Right lobe of liver (tissue), 6 donors: ENCODE data around the gene GNG12. TPM values are rescaled to one million over a fixed set of nuclear protein-coding genes. Genes with fewer than 3 reads are reported as not detected.

Source experiments
- ATAC-seq, 4 donors: fragments of 200-7000 bp; cut with Tn5 transposase; one replicate each; pipeline ENCODE4 v1.9.1; 2020; ENCODE audit warnings: mild to moderate bottlenecking in 4 of 4, moderate library complexity in 4 of 4
- DNase-seq, 3 donors: peaks; one replicate each; pipeline ENCODE4 v3.0.0-alpha.2; 2020
- H3K27ac ChIP-seq, 3 donors: fragments of 200-600 bp; one replicate each; pipeline ENCODE4 v1.8.0; 2022
- H3K27me3 ChIP-seq, 2 donors: fragments of 200-600 bp; one replicate each; pipeline ENCODE4 v1.8.0; 2022
- H3K36me3 ChIP-seq, 4 donors: fragments of 200-600 bp; sonication (generic) in 1 of 4; one replicate each; pipeline versions ENCODE4 v1.5.1 to v1.8.0; 2017 to 2022; ENCODE audit warnings: control low read depth in 1 of 4
- H3K4me1 ChIP-seq, 4 donors: fragments of 200-600 bp; sonication (generic) in 1 of 4; one replicate each; pipeline versions ENCODE4 v1.5.1 to v1.8.0; 2017 to 2022; ENCODE audit warnings: control low read depth in 1 of 4
- H3K4me3 ChIP-seq, 3 donors: fragments of 200-600 bp; one replicate each; pipeline ENCODE4 v1.8.0; 2022
- H3K9me3 ChIP-seq, 4 donors: fragments of 200-600 bp; sonication (generic) in 1 of 4; one replicate each; pipeline versions ENCODE4 v1.5.1 to v1.8.0; 2017 to 2022; ENCODE audit warnings: control low read depth in 1 of 4
- CTCF ChIP-seq, 4 donors: fragments of 200-600 bp in 3 of 4; fragments of 450-650 bp in 1 of 4; IDR thresholded peaks; one replicate each; pipeline versions ENCODE4 v1.5.1 to v1.8.0; 2016 to 2022; ENCODE audit warnings: antibody characterized with exemption in 4 of 4, mild to moderate bottlenecking in 2 of 4
- POLR2A ChIP-seq: fragments of 450-650 bp; IDR thresholded peaks from one replicate; pipeline ENCODE4 v1.6.1; 2017; ENCODE audit warnings: antibody characterized with exemption, mild to moderate bottlenecking
- WGBS: methylation state at CpG from one replicate; pipeline ENCODE4 v1.1.6; 2018; ENCODE audit warnings: low coverage, low lambda C conversion rate; ENCODE audit not compliant: insufficient coverage; ENCODE audit errors: missing lambda C conversion rate; 5-methylcytosine and 5-hydroxymethylcytosine counted together
- intact Hi-C, 2 donors: fragments of 100-400 bp; cut with DNase I; formaldehyde crosslinking; loops; one replicate each; pipeline versions ENCODE4 v1.11.2 to v1.14.1; 2022
- total RNA-seq, 6 experiments: library from RNA; depleted of rRNA in 2 of 6; stranded (reverse); fragments of >200 nt in 2 of 6; fragmentation: NEBNext Ultra II Directional in 3 of 6; extraction: Animal tissue kit (Norgen Biotek cat#: 25700) in 3 of 6; gene quantifications; one replicate each; pipeline versions ENCODE4 v1.1.0 to v1.2.4, GENCODE V29; 2016 to 2023
- donor health status: DM: no; HTN: yes; CAD: no.
- donor health status: DM: no; HTN: no; CAD: no.
- donor health status: DM: no; HTN: no; CAD: no.
- donor health status: DM: no; HTN: yes; CAD: no.
- donor health status: DM: no; HTN: yes; CAD: no.

GNG12 gene
- total RNA-seq, 6 experiments from 2014 or later = 18.8 to 52.7 (median 33.9) TPM

- H3K27ac ChIP-seq = no peak overlapping the region
- peaks cover 0 to 23% (median 11%) of the 10 kb centered on the region in 4 donors for H3K4me1 ChIP-seq
- no peaks in the 10 kb centered on the region for H3K36me3 ChIP-seq
- intact Hi-C loops = no loop called here
- ATAC-seq (no peak), DNase-seq (no peak)
- 58% methylated on average over 5 of the region's 7 CpGs for WGBS
- no peak for TF ChIP-seq CTCF (IDR thresholded peaks at IDR 0.05)
- no peak for TF ChIP-seq POLR2A
- H3K27me3 ChIP-seq = no peaks in the 10 kb centered on the region
- H3K4me3 ChIP-seq = no peak overlapping the region
- H3K9me3 ChIP-seq = no peaks in the 10 kb centered on the region
Observed at GRCh38 chr1:67711158-67711854, 122.0 kb downstream of the GNG12 start.

GRCh38 chr1:67710417-67710816 lies 122.8 kb downstream of the GNG12 start:
- no peak overlapping the region for H3K27ac ChIP-seq
- no peaks in the 10 kb centered on the region for H3K27me3 ChIP-seq
- H3K4me1 ChIP-seq = peaks cover 0 to 14% (median 7%) of the 10 kb centered on the region in 4 donors
- H3K36me3 ChIP-seq = peaks cover 0 to 3% (median under 1%) of the 10 kb centered on the region in 4 donors
- no peak for DNase-seq
- no peak overlapping the region for H3K4me3 ChIP-seq
- TF ChIP-seq CTCF (IDR thresholded peaks at IDR 0.05) (no peak), POLR2A (no peak)
- intact Hi-C loops = no loop called here
- ATAC-seq = peak in 1 of 4 donors; percentile 18
- 74% methylated on average over 4 of the region's 5 CpGs for WGBS
- no peaks in the 10 kb centered on the region for H3K9me3 ChIP-seq

- H3K27me3 ChIP-seq = no peaks in the 10 kb centered on the region
- H3K4me1 ChIP-seq = peaks cover 0 to 5% (median 2%) of the 10 kb centered on the region in 4 donors
- ATAC-seq (no peak), DNase-seq (no peak)
- 95% methylated on average over 4 of the region's 8 CpGs for WGBS
- H3K27ac ChIP-seq = no peak overlapping the region
- TF ChIP-seq POLR2A (no peak), CTCF (IDR thresholded peaks at IDR 0.05) (no peak)
- H3K9me3 ChIP-seq = no peaks in the 10 kb centered on the region
- intact Hi-C loops = no loop called here
- H3K4me3 ChIP-seq = no peak overlapping the region
- H3K36me3 ChIP-seq = peaks cover 0 to 15% (median 7%) of the 10 kb centered on the region in 4 donors
Observed at GRCh38 chr1:67708606-67709005, 124.7 kb downstream of the GNG12 start.

DNA sequence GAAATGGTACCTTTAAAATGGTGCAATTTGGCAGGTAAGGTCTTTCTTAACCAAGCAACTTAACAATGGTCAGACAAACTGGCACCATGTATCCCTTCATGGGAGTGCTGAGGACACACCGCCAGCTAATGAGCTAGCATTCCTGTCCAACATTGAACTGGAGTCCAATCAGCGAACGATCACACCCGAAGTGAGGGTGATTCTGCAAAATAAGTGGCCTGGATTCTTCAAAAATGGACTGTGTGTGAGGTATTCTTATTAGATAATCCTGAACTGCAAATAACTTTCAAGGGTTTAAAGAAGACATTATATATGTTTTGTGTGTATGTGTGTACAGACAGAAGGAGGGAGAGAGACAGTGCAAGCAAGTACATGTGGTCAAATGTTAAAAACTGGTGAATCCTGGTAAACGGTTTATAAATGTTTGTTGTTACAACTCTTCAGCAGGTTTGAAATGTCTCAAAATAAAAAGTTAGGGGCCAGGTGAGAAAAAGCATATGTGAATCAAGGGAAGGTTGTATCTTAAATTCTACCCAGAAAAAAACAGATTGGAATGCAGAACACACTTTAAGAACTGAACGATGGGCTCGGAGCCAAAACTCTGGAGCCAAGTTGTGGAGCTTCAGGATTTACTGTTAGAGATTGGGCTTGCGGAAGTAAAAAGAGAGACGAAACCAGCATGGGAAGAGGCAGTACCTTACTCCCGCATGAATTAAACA lies 127.4 kb downstream of the GNG12 start:
- H3K27ac ChIP-seq = no peak overlapping the region
- no peak for TF ChIP-seq POLR2A
- intact Hi-C loops = no loop called here
- H3K27me3 ChIP-seq = no peaks in the 10 kb centered on the region
- ATAC-seq (no peak), DNase-seq (no peak)
- peaks cover 0 to 15% (median 7%) of the 10 kb centered on the region in 4 donors for H3K36me3 ChIP-seq
- no peaks in the 10 kb centered on the region for H3K4me1 ChIP-seq
- no peaks in the 10 kb centered on the region for H3K9me3 ChIP-seq
- H3K4me3 ChIP-seq = no peak overlapping the region
- 73% methylated on average over 10 of the region's 10 CpGs for WGBS

GRCh38 chr1:67704351-67704750 lies 128.9 kb downstream of the GNG12 start:
- no peaks in the 10 kb centered on the region for H3K9me3 ChIP-seq
- no peak overlapping the region for H3K27ac ChIP-seq
- intact Hi-C loops = no loop called here
- no peaks in the 10 kb centered on the region for H3K4me1 ChIP-seq
- H3K36me3 ChIP-seq = peaks cover 0 to 15% (median 7%) of the 10 kb centered on the region in 4 donors
- no peak overlapping the region for H3K4me3 ChIP-seq
- no peaks in the 10 kb centered on the region for H3K27me3 ChIP-seq
- TF ChIP-seq POLR2A (no peak), CTCF (IDR thresholded peaks at IDR 0.05) (no peak)
- 94% methylated on average over 3 of the region's 3 CpGs for WGBS
- DNase-seq = no peak
- ATAC-seq = no peak
